HepG2 (cell line): ENCODE measurements around the gene COL8A1. TPM values are rescaled to one million over a fixed set of nuclear protein-coding genes. Genes with fewer than 3 reads are reported as not detected.

Experiments used
- SNAPC2 ChIP-seq: sonication (generic); formaldehyde crosslinking; IDR thresholded peaks from 2 replicates; pipeline ENCODE4 v1.8.1; 2022; ENCODE audit warnings: mild to moderate bottlenecking, missing genetic modification reagents
- polyA plus RNA-seq, 8 experiments: library from polyadenylated mRNA; depleted of rRNA in 3 of 8; stranded (reverse) in 7 of 8; unstranded in 1 of 8; fragments of >200 nt; fragmentation: Illumina TruSeq in 4 of 8; extraction: Trizol in 4 of 8; gene quantifications; 2 replicates each; pipeline versions ENCODE4 v1.2.1 to v1.2.3, GENCODE V29; 2011 to 2016; ENCODE audit warnings: low read depth in 4 of 8, missing spikeins in 1 of 8, mixed read lengths in 1 of 8; ENCODE audit not compliant: insufficient read depth in 1 of 8
- total RNA-seq, 5 experiments: library from RNA; depleted of rRNA; stranded (reverse); fragments of >200 nt; fragmentation: Illumina TruSeq; extraction: Trizol; gene quantifications; 2 replicates each; pipeline ENCODE4 v1.2.3, GENCODE V29; 2016; ENCODE audit warnings: low read depth in 1 of 5
- TF ChIP-seq, protein P1 (sequence below): sonication (generic); formaldehyde crosslinking; IDR thresholded peaks from 2 replicates; pipeline ENCODE4 v1.5.0; 2020; ENCODE audit warnings: mild to moderate bottlenecking, missing genetic modification reagents, borderline replicate concordance
- TF ChIP-seq, protein P2 (sequence below): sonication (generic); formaldehyde crosslinking; conservative IDR thresholded peaks from 2 replicates; pipeline ENCODE4 v1.4.0; 2020; ENCODE audit warnings: missing genetic modification reagents

The COL8A1 gene
- total and polyA plus RNA-seq, 2 of the 13 experiments (the other 11 are each of a cell fraction or from before 2014, with no cell fraction given) = not detected

DNA sequence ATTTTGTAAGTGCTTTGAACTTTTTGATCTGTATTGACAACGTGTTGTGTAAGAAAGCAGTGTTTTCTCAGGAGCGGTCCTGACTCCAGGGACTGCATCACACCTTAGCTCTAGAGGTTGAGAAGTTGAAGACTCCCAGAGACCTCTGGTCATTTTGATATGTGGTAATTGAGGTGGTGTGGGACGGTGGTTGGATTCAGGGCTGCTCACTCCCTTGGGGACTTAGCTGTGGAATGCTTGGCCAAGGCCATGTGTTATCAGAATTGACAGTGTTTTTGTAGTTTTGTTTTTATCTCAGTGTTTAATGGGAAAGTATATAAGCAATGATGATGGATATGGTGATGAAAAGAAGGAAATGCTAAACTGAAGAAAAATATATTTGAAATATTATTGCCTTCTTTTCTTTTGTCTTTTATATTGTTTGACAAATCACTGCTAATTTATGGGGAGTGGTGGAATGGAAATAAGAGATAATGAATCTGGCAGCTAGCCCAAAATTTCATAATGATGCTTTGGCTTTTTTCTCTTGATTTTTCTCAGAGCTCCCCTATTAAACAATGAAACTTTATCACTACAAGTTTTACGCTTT is 195.3 kb downstream of the COL8A1 start (continued):
- TF ChIP-seq, protein P1, sequence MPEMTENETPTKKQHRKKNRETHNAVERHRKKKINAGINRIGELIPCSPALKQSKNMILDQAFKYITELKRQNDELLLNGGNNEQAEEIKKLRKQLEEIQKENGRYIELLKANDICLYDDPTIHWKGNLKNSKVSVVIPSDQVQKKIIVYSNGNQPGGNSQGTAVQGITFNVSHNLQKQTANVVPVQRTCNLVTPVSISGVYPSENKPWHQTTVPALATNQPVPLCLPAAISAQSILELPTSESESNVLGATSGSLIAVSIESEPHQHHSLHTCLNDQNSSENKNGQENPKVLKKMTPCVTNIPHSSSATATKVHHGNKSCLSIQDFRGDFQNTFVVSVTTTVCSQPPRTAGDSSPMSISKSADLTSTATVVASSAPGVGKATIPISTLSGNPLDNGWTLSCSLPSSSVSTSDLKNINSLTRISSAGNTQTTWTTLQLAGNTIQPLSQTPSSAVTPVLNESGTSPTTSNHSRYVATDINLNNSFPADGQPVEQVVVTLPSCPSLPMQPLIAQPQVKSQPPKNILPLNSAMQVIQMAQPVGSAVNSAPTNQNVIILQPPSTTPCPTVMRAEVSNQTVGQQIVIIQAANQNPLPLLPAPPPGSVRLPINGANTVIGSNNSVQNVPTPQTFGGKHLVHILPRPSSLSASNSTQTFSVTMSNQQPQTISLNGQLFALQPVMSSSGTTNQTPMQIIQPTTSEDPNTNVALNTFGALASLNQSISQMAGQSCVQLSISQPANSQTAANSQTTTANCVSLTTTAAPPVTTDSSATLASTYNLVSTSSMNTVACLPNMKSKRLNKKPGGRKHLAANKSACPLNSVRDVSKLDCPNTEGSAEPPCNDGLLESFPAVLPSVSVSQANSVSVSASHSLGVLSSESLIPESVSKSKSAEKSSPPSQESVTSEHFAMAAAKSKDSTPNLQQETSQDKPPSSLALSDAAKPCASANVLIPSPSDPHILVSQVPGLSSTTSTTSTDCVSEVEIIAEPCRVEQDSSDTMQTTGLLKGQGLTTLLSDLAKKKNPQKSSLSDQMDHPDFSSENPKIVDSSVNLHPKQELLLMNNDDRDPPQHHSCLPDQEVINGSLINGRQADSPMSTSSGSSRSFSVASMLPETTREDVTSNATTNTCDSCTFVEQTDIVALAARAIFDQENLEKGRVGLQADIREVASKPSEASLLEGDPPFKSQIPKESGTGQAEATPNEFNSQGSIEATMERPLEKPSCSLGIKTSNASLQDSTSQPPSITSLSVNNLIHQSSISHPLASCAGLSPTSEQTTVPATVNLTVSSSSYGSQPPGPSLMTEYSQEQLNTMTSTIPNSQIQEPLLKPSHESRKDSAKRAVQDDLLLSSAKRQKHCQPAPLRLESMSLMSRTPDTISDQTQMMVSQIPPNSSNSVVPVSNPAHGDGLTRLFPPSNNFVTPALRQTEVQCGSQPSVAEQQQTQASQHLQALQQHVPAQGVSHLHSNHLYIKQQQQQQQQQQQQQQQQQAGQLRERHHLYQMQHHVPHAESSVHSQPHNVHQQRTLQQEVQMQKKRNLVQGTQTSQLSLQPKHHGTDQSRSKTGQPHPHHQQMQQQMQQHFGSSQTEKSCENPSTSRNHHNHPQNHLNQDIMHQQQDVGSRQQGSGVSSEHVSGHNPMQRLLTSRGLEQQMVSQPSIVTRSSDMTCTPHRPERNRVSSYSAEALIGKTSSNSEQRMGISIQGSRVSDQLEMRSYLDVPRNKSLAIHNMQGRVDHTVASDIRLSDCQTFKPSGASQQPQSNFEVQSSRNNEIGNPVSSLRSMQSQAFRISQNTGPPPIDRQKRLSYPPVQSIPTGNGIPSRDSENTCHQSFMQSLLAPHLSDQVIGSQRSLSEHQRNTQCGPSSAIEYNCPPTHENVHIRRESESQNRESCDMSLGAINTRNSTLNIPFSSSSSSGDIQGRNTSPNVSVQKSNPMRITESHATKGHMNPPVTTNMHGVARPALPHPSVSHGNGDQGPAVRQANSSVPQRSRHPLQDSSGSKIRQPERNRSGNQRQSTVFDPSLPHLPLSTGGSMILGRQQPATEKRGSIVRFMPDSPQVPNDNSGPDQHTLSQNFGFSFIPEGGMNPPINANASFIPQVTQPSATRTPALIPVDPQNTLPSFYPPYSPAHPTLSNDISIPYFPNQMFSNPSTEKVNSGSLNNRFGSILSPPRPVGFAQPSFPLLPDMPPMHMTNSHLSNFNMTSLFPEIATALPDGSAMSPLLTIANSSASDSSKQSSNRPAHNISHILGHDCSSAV (CRISPR knock-in tag) = no peak
- TF ChIP-seq, protein P2, sequence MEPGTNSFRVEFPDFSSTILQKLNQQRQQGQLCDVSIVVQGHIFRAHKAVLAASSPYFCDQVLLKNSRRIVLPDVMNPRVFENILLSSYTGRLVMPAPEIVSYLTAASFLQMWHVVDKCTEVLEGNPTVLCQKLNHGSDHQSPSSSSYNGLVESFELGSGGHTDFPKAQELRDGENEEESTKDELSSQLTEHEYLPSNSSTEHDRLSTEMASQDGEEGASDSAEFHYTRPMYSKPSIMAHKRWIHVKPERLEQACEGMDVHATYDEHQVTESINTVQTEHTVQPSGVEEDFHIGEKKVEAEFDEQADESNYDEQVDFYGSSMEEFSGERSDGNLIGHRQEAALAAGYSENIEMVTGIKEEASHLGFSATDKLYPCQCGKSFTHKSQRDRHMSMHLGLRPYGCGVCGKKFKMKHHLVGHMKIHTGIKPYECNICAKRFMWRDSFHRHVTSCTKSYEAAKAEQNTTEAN (CRISPR knock-in tag) = no peak
- no peak for TF ChIP-seq SNAPC2 (CRISPR knock-in tag)
